Upper lobe of right lung (tissue), 1 donor: Measurements from ENCODE around the gene TDRD9. TPM values are rescaled to one million over a fixed set of nuclear protein-coding genes. Genes with fewer than 3 reads are reported as not detected.

Experiments used
- ATAC-seq: fragments of 200-7000 bp; cut with Tn5 transposase; one replicate; pipeline ENCODE4 v1.9.1; 2020; ENCODE audit warnings: mild to moderate bottlenecking, moderate library complexity
- DNase-seq: peaks from one replicate; pipeline ENCODE4 v3.0.0-alpha.2; 2020
- H3K27ac ChIP-seq: fragments of 200-600 bp; one replicate; pipeline ENCODE4 v1.8.0; 2022
- H3K27me3 ChIP-seq: fragments of 200-600 bp; one replicate; pipeline ENCODE4 v1.8.0; 2022; ENCODE audit warnings: mild to moderate bottlenecking
- H3K36me3 ChIP-seq: fragments of 200-600 bp; one replicate; pipeline ENCODE4 v1.8.0; 2022
- H3K4me1 ChIP-seq: fragments of 200-600 bp; one replicate; pipeline ENCODE4 v1.8.0; 2022
- H3K4me3 ChIP-seq: fragments of 200-600 bp; one replicate; pipeline ENCODE4 v1.8.0; 2022; ENCODE audit warnings: mild to moderate bottlenecking
- H3K9me3 ChIP-seq: fragments of 200-600 bp; one replicate; pipeline ENCODE4 v1.8.0; 2022
- intact Hi-C: fragments of 100-400 bp; cut with DNase I; formaldehyde crosslinking; loops from one replicate; pipeline ENCODE4 v1.11.0; 2022
- total RNA-seq: library from RNA; stranded (reverse); fragmentation: NEBNext Ultra II Directional; extraction: Animal tissue kit (Norgen Biotek cat#: 25700); gene quantifications from one replicate; pipeline ENCODE4 v1.2.1, GENCODE V29; 2021
- TF ChIP-seq, protein P1 (sequence below): fragments of 200-600 bp; IDR thresholded peaks from one replicate; pipeline ENCODE4 v1.8.0; 2022; ENCODE audit warnings: antibody characterized with exemption
- donor health status: DM: no; HTN: yes; CAD: no; lungs with severe emphysema.

TDRD9 gene
- total RNA-seq, 1 donor from 2014 or later = 6.2 TPM

DNA sequence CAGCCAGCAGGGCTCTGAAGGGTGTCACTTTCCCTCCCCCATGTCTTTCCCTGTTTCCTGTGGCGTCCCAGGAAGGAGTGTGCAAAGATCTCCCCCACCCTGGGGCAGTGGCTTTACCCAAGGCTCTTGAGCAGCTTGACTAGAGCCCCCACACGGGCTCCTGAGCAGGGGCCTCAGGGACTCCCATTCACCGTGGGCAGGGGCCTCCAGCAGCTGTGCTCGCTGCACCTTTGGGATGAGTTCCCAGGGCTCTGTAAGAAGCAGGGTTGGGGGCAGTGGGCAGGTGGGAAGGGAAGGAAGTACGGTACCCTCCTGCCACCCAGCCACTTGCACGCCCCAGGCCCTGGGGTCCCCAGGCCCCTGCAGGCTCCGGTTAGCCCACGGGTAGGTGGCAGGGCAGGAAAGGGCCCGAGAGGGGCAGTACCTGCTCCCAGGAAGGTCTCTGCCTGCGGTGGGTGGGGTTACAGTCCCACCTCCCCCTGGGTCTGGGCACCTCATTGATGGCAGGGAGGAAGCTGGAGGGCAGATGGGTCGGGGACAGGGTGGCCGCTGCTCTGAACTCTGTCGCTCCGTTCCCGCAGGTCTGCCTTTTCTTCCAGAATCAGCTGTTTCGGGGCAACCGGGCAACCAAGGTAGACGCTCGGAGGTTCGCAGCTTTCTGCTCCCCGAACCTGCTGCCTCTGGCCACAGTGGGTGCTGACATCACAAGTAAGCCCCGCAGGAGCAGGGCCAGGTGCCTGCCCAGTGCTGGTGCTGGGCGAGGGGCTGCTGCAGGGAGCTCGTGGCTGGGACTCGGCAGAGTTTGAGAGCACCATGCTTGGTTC, 170.2 kb downstream of the TDRD9 start:
- H3K4me1 ChIP-seq = peaks cover 9% of the 10 kb centered on the region
- intact Hi-C loops = no loop called here
- H3K9me3 ChIP-seq = no peaks in the 10 kb centered on the region
- DNase-seq (peak; percentile 61), ATAC-seq (no peak)
- H3K27ac ChIP-seq = no peak overlapping the region
- no peak overlapping the region for H3K4me3 ChIP-seq
- TF ChIP-seq, protein P1, sequence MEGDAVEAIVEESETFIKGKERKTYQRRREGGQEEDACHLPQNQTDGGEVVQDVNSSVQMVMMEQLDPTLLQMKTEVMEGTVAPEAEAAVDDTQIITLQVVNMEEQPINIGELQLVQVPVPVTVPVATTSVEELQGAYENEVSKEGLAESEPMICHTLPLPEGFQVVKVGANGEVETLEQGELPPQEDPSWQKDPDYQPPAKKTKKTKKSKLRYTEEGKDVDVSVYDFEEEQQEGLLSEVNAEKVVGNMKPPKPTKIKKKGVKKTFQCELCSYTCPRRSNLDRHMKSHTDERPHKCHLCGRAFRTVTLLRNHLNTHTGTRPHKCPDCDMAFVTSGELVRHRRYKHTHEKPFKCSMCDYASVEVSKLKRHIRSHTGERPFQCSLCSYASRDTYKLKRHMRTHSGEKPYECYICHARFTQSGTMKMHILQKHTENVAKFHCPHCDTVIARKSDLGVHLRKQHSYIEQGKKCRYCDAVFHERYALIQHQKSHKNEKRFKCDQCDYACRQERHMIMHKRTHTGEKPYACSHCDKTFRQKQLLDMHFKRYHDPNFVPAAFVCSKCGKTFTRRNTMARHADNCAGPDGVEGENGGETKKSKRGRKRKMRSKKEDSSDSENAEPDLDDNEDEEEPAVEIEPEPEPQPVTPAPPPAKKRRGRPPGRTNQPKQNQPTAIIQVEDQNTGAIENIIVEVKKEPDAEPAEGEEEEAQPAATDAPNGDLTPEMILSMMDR = no peak
- peaks cover 9% of the 10 kb centered on the region for H3K27me3 ChIP-seq
- H3K36me3 ChIP-seq = no peaks in the 10 kb centered on the region

DNA sequence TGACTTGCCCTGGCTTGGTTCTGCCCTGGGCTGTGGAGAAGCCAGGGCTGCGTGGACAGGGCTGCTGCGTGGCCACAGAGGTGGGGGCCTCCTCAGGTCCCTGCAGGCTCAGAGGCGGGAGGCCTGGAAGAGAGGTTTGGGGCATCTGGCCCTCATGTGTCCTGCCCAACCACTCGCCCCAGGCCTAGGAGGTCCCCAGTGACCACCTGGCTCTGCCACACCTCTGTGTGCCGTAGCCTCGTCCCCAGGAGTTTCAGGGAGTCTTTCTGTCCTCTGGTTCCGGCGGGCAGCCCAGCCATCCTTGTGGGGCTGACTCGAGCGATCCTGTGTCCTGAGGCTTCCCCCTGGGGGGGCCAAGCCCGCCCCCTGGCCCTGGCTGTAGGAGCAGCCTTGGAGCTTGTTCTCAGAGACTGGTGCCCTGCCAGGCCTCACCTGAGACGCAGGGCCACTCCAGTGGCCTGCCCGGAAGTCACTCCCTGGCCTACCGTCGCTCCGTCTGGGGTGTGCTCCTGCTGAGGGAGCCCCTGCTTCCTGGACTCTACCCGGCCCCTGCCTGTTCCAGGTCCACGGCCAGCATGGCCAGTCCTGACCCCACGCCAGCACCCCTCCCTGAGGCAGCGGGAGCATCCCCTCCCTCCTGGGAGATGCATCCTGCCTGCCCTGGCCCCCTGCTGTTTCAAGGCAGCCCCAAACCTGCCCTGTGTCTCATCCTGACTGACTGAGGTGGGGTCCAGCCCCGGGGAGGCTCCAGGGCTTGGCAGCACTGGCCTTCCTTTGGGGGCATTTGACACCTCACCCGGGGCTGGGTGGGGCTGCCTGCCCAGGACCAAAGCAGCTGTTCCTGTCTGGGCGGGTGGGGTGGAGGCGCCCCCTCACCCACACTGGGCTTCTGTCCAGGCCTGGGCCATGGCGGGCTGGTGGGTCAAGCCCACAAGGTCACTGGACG, 171.1 kb downstream of the TDRD9 start:
- no peaks in the 10 kb centered on the region for H3K9me3 ChIP-seq
- intact Hi-C loops = no loop called here
- ATAC-seq = no peak
- DNase-seq = peak; percentile 66
- H3K27ac ChIP-seq = no peak overlapping the region
- no peak overlapping the region for H3K4me3 ChIP-seq
- H3K36me3 ChIP-seq = no peaks in the 10 kb centered on the region
- H3K4me1 ChIP-seq = peaks cover 10% of the 10 kb centered on the region
- peaks cover 9% of the 10 kb centered on the region for H3K27me3 ChIP-seq
- TF ChIP-seq, protein P1 = no peak

DNA sequence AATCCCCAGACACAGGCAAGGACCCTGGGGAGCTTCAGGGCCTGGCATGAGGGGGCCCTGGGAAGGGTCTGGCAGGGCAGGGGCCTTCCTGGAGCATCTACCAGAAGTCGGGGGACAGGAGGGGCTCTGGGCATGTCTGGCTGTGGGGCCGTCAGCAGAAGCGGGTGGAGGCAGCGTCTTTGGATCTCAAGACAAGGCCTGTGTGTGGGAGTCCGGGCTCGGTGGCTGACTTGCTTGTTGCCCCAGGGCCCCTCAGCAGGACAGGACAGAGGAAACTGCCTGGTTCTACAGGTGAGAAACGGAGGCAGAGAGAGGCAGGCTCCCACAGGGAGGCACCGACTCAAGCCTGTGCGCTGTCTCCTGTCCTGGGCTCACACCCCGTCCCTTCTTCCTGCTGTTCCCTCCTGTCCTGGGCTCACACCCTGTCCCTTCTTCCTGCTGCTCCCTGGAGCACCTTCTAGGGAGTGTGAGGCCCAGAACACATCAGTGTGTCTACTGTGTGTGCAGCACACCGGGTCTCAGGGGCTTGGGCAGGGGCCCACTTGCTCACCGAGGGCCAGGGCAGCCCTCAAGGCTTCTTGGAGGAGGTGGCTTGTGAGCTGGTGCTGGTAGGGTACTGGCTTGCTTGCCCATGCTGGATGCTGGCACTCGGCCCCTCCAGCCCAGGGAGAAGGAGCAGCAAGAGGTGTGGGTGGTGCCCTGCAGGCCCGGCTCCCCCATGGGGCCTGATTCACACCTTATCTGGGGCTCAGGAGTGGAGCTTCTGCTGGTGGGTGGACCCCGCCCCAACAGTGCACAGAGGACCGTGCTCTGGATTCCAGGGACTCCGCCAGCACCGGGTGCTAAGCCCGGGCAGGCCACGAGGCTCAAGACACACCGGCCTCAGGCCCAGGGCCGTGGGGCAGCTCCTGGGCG, 172.2 kb downstream of the TDRD9 start:
- DNase-seq = peak; percentile 62
- Histone ChIP-seq H3K27ac (no peak overlapping the region), H3K9me3 (no peaks in the 10 kb centered on the region), H3K4me3 (no peak overlapping the region), H3K27me3 (peaks cover 1% of the 10 kb centered on the region), H3K36me3 (no peaks in the 10 kb centered on the region), H3K4me1 (peaks cover 5% of the 10 kb centered on the region)
- intact Hi-C loops = no loop called here
- ATAC-seq = no peak
- TF ChIP-seq, protein P1 = no peak

DNA sequence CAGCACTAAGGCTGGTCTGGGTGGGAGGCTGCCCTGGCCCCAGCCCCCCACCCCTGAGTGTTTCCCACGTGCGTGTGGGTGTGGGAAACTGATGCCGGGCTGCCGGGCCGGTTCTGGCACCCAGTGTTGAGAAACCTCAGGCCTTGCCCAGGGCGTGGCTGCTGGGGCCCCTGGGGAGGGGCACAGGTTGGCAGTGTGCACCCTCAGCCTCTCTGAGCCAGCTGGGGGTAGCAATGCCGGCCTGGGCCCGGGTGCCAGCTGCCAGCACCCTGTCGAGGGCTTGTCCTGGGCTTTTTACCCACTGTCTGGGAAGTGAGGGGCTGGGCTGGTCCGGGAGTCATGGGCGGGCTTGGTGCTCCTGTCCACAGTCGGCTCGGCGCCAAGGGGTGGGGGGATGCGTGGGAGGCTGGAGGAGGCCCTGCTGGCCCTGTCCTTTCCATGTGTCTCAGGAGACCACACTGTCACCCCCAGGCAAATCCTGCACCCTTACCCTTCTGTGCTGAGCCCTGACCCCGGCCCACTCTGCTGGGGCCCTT, 172.9 kb downstream of the TDRD9 start:
- Histone ChIP-seq H3K9me3 (no peaks in the 10 kb centered on the region), H3K27ac (no peak overlapping the region), H3K4me1 (peaks cover 5% of the 10 kb centered on the region), H3K27me3 (no peaks in the 10 kb centered on the region), H3K36me3 (no peaks in the 10 kb centered on the region), H3K4me3 (no peak overlapping the region)
- peak; percentile 78 for DNase-seq
- peak; percentile 52 for ATAC-seq
- intact Hi-C loops = no loop called here
- TF ChIP-seq, protein P1 = no peak
